DMS53 (cell line): Measurements from ENCODE around the gene NR4A3.

Experiments used
- DNase-seq: peaks from one replicate; lab custom pipeline; 2025; lab: John Stamatoyannopoulos, UW

Gene NR4A3

GRCh38 chr9:99878651-99879050 is 57.0 kb downstream of the NR4A3 start:
- DNase-seq, result no peak

- no peak for DNase-seq
Observed at GRCh38 chr9:99881769-99882168, 60.1 kb downstream of the NR4A3 start.

- no peak for DNase-seq
Observed at GRCh38 chr9:99885747-99886146, 64.1 kb downstream of the NR4A3 start.

GRCh38 chr9:99889120-99889519 is 67.4 kb downstream of the NR4A3 start:
- DNase-seq, result no peak

- DNase-seq, result no peak
Observed at GRCh38 chr9:99894826-99895225, 73.1 kb downstream of the NR4A3 start.

- peak; percentile 70 for DNase-seq
Observed at GRCh38 chr9:99895510-99895909, 73.8 kb downstream of the NR4A3 start.

GRCh38 chr9:99896119-99896518 is 74.4 kb downstream of the NR4A3 start:
- peak; percentile 87 for DNase-seq

- DNase-seq, result no peak
Observed at GRCh38 chr9:99903393-99903792, 81.7 kb downstream of the NR4A3 start.

- peak; percentile 72 for DNase-seq
Observed at GRCh38 chr9:99905833-99906402, 84.2 kb downstream of the NR4A3 start.

GRCh38 chr9:99906403-99907207 is 84.9 kb downstream of the NR4A3 start, which contains the start of gene STX17:
STX17 (plus strand) TSS chr9:99906654; CDS start chr9:99915240, 8,586 bp downstream.
- peak; percentile 88 for DNase-seq

- DNase-seq, result no peak
Observed at GRCh38 chr9:99907208-99907532, 85.5 kb downstream of the NR4A3 start.

- DNase-seq, result no peak
Observed at GRCh38 chr9:99911600-99911999, 89.9 kb downstream of the NR4A3 start.
